ENCODE data around the gene WDFY2.

Gene WDFY2

GRCh38 chr13:51605698-51606097 is 21.4 kb downstream of the WDFY2 start:
- Mint-ChIP-seq H3K27ac (no peak overlapping the region), H3K36me3 (ENCODE audit: low read depth) (peaks cover 10% of the 10 kb centered on the region), H3K4me1 (ENCODE audit: low read depth) (peaks cover 7% of the 10 kb centered on the region), H3K27me3 (no peaks in the 10 kb centered on the region), H3K4me3 (no peak overlapping the region), H3K9me3 (no peaks in the 10 kb centered on the region)
- no peak for DNase-seq

- Mint-ChIP-seq H3K4me3 (no peak overlapping the region), H3K4me1 (ENCODE audit: low read depth) (peaks cover 1% of the 10 kb centered on the region), H3K27me3 (no peaks in the 10 kb centered on the region), H3K27ac (no peak overlapping the region), H3K36me3 (ENCODE audit: low read depth) (peaks cover 5% of the 10 kb centered on the region), H3K9me3 (no peaks in the 10 kb centered on the region)
- DNase-seq = no peak
Measured at GRCh38 chr13:51607165-51607564, 22.9 kb downstream of the WDFY2 start.

- Mint-ChIP-seq H3K27me3 (no peaks in the 10 kb centered on the region), H3K4me1 (ENCODE audit: low read depth) (peaks cover 7% of the 10 kb centered on the region), H3K36me3 (ENCODE audit: low read depth) (no peaks in the 10 kb centered on the region), H3K27ac (no peak overlapping the region), H3K4me3 (no peak overlapping the region), H3K9me3 (no peaks in the 10 kb centered on the region)
- DNase-seq = no peak
Measured at GRCh38 chr13:51608857-51609406, 24.7 kb downstream of the WDFY2 start.

GRCh38 chr13:51612867-51613266 is 28.6 kb downstream of the WDFY2 start:
- Mint-ChIP-seq H3K4me1 (ENCODE audit: low read depth) (peaks cover 17% of the 10 kb centered on the region), H3K4me3 (no peak overlapping the region), H3K27me3 (no peaks in the 10 kb centered on the region), H3K27ac (peak overlapping the region; percentile 18), H3K36me3 (ENCODE audit: low read depth) (no peaks in the 10 kb centered on the region), H3K9me3 (no peaks in the 10 kb centered on the region)
- no peak for DNase-seq

GRCh38 chr13:51613535-51613934 is 29.3 kb downstream of the WDFY2 start:
- no peaks in the 10 kb centered on the region for H3K36me3 Mint-ChIP-seq (ENCODE audit: low read depth)
- H3K27ac Mint-ChIP-seq = peak overlapping the region; percentile 97
- no peaks in the 10 kb centered on the region for H3K9me3 Mint-ChIP-seq
- peaks cover 18% of the 10 kb centered on the region for H3K4me1 Mint-ChIP-seq (ENCODE audit: low read depth)
- H3K27me3 Mint-ChIP-seq = no peaks in the 10 kb centered on the region
- no peak for DNase-seq
- peak overlapping the region; percentile 79 for H3K4me3 Mint-ChIP-seq

- H3K4me1 Mint-ChIP-seq (ENCODE audit: low read depth) = peaks cover 26% of the 10 kb centered on the region
- no peaks in the 10 kb centered on the region for H3K27me3 Mint-ChIP-seq
- no peaks in the 10 kb centered on the region for H3K36me3 Mint-ChIP-seq (ENCODE audit: low read depth)
- H3K4me3 Mint-ChIP-seq = peak overlapping the region; percentile 79
- peak overlapping the region; percentile 97 for H3K27ac Mint-ChIP-seq
- DNase-seq = peak; percentile 66
- H3K9me3 Mint-ChIP-seq = no peaks in the 10 kb centered on the region
Measured at GRCh38 chr13:51614350-51614786, 30.1 kb downstream of the WDFY2 start.

- no peak overlapping the region for H3K27ac Mint-ChIP-seq
- no peaks in the 10 kb centered on the region for H3K36me3 Mint-ChIP-seq (ENCODE audit: low read depth)
- no peaks in the 10 kb centered on the region for H3K9me3 Mint-ChIP-seq
- H3K27me3 Mint-ChIP-seq = no peaks in the 10 kb centered on the region
- no peak for DNase-seq
- H3K4me1 Mint-ChIP-seq (ENCODE audit: low read depth) = peaks cover 47% of the 10 kb centered on the region
- no peak overlapping the region for H3K4me3 Mint-ChIP-seq
Measured at GRCh38 chr13:51618626-51619025, 34.4 kb downstream of the WDFY2 start.

GRCh38 chr13:51619614-51620013 is 35.4 kb downstream of the WDFY2 start:
- no peak overlapping the region for H3K4me3 Mint-ChIP-seq
- no peaks in the 10 kb centered on the region for H3K9me3 Mint-ChIP-seq
- H3K27me3 Mint-ChIP-seq = no peaks in the 10 kb centered on the region
- H3K4me1 Mint-ChIP-seq (ENCODE audit: low read depth) = peaks cover 51% of the 10 kb centered on the region
- H3K27ac Mint-ChIP-seq = peak overlapping the region; percentile 58
- H3K36me3 Mint-ChIP-seq (ENCODE audit: low read depth) = no peaks in the 10 kb centered on the region
- no peak for DNase-seq

- Mint-ChIP-seq H3K27ac (no peak overlapping the region), H3K9me3 (no peaks in the 10 kb centered on the region), H3K27me3 (no peaks in the 10 kb centered on the region), H3K4me1 (ENCODE audit: low read depth) (peaks cover 50% of the 10 kb centered on the region), H3K36me3 (ENCODE audit: low read depth) (no peaks in the 10 kb centered on the region), H3K4me3 (no peak overlapping the region)
- DNase-seq = no peak
Measured at GRCh38 chr13:51620165-51620983, 36.1 kb downstream of the WDFY2 start.

- Mint-ChIP-seq H3K9me3 (no peaks in the 10 kb centered on the region), H3K4me3 (no peak overlapping the region), H3K4me1 (ENCODE audit: low read depth) (peaks cover 55% of the 10 kb centered on the region), H3K36me3 (ENCODE audit: low read depth) (no peaks in the 10 kb centered on the region), H3K27ac (no peak overlapping the region), H3K27me3 (no peaks in the 10 kb centered on the region)
- DNase-seq = no peak
Measured at GRCh38 chr13:51621602-51622001, 37.3 kb downstream of the WDFY2 start.

- DNase-seq = no peak
- Mint-ChIP-seq H3K27me3 (no peaks in the 10 kb centered on the region), H3K4me1 (ENCODE audit: low read depth) (peaks cover 55% of the 10 kb centered on the region), H3K36me3 (ENCODE audit: low read depth) (no peaks in the 10 kb centered on the region), H3K4me3 (no peak overlapping the region), H3K9me3 (no peaks in the 10 kb centered on the region), H3K27ac (no peak overlapping the region)
Measured at GRCh38 chr13:51623473-51623872, 39.2 kb downstream of the WDFY2 start.

GRCh38 chr13:51624207-51624606 is 39.9 kb downstream of the WDFY2 start:
- peaks cover 55% of the 10 kb centered on the region for H3K4me1 Mint-ChIP-seq (ENCODE audit: low read depth)
- no peak for DNase-seq
- no peak overlapping the region for H3K4me3 Mint-ChIP-seq
- H3K27ac Mint-ChIP-seq = no peak overlapping the region
- no peaks in the 10 kb centered on the region for H3K36me3 Mint-ChIP-seq (ENCODE audit: low read depth)
- no peaks in the 10 kb centered on the region for H3K27me3 Mint-ChIP-seq
- H3K9me3 Mint-ChIP-seq = no peaks in the 10 kb centered on the region

- Mint-ChIP-seq H3K4me1 (ENCODE audit: low read depth) (peaks cover 54% of the 10 kb centered on the region), H3K27ac (no peak overlapping the region)
Measured at GRCh38 chr13:51624695-51625345, 40.6 kb downstream of the WDFY2 start.

GRCh38 chr13:51625555-51626345 is 41.5 kb downstream of the WDFY2 start:
- Mint-ChIP-seq H3K36me3 (ENCODE audit: low read depth) (no peaks in the 10 kb centered on the region), H3K9me3 (no peaks in the 10 kb centered on the region), H3K27me3 (no peaks in the 10 kb centered on the region), H3K27ac (peak overlapping the region; percentile 52), H3K4me1 (ENCODE audit: low read depth) (peaks cover 53% of the 10 kb centered on the region), H3K4me3 (no peak overlapping the region)
- no peak for DNase-seq

More at GRCh38 chr13:51624695-51625345, 40.6 kb downstream of the WDFY2 start:
- Mint-ChIP-seq H3K9me3 (no peaks in the 10 kb centered on the region), H3K4me3 (no peak overlapping the region), H3K27me3 (no peaks in the 10 kb centered on the region), H3K36me3 (ENCODE audit: low read depth) (no peaks in the 10 kb centered on the region)
- no peak for DNase-seq

Data from activated T-cell treated with anti-CD3 and anti-CD28 coated beads, Interleukin-2, amount 50 U/mL, for 24 hours (primary cell).